ENCODE measurements around the gene GHITM.
A peak's percentile ranks its signal among the peaks of the same experiment; 100 is the strongest.
"Not testable (repeated sequence)": the region's sequence is repeated elsewhere in the genome, so short reads cannot be mapped to it uniquely, and the experiment has no call there.

Gene GHITM

GRCh38 chr10:84148006-84148597 is 8.8 kb downstream of the GHITM start:
- not testable (repeated sequence) for DNase-seq

- no peak for DNase-seq
These were observed 10.5 kb downstream of the GHITM start for GRCh38 chr10:84149854-84150253.

DNA sequence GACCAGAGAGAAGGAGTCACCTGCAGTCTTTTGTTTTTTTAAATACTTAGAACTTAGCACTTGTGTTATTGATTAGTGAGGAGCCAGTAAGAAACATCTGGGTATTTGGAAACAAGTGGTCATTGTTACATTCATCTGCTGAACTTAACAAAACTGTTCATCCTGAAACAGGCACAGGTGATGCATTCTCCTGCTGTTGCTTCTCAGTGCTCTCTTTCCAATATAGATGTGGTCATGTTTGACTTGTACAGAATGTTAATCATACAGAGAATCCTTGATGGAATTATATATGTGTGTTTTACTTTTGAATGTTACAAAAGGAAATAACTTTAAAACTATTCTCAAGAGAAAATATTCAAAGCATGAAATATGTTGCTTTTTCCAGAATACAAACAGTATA is 13.5 kb downstream of the GHITM start:
- no peak for DNase-seq

DNA sequence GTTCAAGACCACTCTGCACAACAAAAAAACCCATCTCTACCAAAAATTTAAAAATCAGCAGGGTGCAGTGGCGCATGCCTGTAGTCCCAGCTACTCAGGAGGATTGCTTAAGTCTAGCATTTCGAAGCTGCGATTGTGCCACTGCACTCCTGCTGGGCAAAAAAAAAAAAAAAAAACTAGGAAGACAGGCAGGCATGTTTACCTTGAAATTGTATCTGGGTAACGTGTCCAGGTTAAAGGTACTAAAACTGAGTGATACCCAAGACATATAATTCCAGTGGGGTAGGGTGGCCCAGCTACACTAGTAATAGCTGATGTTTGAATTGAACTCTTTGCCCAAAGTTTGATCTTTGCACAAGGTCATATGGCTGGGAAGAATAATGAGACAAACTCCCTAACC is 16.2 kb downstream of the GHITM start:
- DNase-seq = no peak

DNA sequence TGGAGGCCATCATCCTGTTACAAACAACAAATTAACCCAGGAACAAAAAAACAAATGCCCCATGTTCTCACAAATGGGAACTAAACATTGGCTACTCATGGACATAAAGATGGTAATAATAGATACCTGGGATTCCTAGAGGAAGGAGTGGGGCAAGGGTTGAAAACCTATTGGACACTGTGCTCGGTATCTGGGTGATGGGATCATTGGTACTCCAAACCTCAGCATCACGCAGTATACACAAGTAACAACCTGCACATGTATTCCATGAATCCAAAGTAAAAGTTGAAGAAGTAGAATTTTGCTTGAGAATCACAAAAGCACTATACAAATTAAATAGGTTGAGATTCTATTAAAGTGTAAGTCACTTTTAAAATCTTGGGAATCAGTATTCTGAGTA is 16.7 kb downstream of the GHITM start:
- no peak for DNase-seq

DNA sequence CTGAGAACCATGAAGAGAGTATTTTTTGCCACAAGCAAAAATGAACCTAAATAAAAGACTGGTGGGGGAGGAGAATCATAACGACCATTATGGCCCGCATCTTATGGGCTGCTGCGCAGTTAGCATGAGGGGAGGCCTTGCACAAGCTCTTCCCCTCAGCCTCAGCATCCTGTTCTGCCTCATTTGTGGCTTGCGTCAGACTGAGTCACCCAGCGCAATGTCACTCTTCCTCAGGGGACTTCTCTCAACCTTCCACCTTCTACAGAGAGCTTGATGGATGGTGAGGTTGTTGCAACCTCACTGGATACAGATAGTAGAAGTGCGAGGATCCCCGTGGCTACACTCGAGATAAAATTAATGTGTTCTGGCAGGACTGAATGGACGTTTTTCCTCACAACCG is 17.5 kb downstream of the GHITM start:
- DNase-seq = peak; percentile 72

- no peak for DNase-seq
These were observed 18.8 kb downstream of the GHITM start for GRCh38 chr10:84158061-84158460.

GRCh38 chr10:84158550-84158949 is 19.2 kb downstream of the GHITM start:
- DNase-seq = no peak

DNA sequence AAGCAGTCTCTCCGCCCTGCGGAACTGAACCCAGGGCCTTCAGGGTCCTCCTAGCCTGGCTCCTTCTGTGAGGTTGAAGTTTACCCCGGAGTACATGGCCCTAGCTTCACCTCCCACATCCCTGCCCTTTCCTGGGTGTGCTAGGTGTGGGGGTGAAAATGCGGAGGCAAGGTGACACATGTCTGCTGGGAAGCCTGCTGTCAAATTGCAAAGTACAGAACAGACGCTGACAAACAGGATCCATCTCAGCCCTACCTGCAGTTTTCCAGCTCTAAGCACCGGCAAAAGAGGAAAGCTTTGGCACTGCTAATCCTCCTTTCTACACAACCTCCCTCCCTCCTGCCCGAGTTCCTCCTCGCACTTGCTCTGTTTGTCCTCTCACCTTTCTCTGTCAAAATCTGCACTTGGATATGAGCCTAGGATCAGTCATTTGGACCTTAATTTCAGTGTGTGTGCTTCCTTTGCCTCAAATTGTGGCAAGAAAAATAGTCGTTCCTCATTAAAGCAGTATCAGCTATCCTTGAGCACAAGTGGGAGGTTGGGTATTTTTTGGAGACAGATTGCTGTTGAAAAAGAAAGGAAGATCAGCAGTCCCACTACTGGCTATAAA is 19.9 kb downstream of the GHITM start:
- no peak for DNase-seq

DNA sequence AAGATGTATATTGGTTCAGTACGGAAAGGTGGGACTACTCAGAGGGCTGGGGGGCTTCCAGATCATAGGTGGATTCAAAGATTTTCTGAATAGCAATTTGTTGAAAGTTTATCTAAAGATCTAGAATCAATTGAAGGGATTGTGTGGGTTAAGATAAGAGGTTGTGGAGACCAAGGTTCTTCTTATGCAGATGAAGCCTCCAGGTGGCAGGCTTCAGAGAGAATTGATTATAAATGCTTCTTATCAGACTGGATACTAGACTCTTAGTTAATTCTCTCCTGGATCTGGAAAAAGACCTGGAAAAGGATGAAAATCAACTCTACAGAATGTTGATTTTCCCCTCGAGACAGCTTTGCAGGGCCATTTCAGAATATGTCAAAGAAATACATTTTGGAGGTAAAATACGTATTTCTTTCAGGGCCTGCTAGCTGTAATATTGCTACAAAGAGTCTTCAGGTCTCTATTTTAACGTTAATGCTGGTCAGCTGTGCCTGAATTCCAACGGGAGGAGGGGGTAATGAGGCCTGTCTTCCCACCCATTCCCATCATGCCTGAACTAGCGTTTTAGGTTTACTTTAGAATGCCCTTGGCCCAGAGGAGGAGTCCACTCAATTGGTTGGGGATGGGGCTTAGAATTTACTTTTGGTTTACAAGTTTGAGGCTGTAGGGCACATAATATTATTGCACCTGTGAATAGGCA is 21.5 kb downstream of the GHITM start:
- DNase-seq = no peak

DNA sequence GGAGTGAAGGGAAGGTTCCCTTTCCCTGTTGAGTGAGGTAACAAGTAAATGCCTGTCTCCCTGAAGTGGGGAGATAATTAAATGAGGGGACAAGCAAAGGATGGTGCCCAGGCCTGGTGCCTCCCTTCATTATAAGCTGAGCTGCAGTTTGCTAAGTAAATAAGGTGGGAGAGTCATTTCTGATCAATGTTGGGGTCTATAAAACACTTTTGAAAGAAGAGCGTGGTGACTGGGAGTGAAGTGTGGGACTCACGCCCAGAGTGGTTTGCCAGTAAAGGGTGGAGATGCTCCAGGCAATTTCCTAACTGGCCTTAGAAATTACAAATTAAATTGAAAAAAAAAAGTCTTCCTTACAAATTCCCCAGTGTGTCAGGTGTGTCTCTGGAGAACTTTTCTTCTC is 24.7 kb downstream of the GHITM start:
- DNase-seq = no peak

DNA sequence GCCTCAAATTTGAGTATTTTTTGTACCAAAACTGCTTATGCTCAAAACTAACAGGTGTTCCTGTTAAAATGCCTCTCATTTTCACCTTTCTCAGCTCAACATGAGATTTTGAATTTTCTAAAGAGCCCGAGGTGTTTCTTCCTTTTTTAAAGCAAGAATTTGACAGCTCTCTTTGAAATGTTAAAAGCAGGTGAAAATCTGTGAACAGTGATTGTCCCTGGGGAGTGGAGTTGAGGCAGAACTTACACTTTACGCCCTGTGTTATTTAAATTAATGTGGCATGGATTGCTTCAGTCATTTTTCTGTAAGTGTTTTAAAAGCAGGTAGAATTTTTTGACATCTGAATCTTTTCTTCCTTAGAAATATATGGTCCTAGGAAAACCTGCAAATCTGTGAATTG is 25.1 kb downstream of the GHITM start:
- no peak for DNase-seq

DNA sequence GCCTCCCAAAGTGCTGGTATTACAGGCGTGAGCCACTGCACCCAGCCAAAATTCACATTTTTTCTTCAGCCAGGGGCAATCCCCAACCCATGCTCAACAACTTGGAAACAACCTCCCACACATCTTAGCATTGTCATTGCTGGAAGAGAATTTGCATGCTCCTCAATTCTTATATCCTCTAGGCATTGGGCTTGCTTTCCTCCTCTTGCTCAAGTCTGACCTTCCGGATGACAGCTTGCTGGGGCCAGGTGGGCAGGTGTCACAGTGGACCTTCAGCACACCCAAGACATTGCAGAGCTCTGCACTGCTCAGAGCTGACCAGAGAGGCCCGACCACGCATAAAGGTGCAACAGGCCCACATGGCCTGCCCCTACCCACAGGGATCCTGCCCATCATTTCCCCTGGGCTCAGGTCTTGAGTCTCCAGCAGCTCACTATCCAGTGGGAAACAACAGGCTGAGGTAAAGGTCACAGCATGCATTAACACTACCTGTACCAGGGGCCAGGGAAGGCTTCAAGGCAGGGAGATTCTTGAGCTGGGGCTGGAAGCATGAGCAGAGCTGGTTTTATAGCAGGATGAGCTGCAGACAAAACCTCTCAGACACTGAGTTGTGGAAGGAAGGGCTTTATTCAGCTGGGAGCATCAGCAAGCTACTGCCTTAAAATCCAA is 27.4 kb downstream of the GHITM start:
- DNase-seq = no peak

GRCh38 chr10:84167289-84167653 is 28.0 kb downstream of the GHITM start:
- DNase-seq = not testable (repeated sequence)

- not testable (repeated sequence) for DNase-seq
These were observed 29.1 kb downstream of the GHITM start for GRCh38 chr10:84168382-84168781.

GRCh38 chr10:84171237-84171636 is 31.9 kb downstream of the GHITM start:
- not testable (repeated sequence) for DNase-seq

GRCh38 chr10:84171700-84172466 is 32.6 kb downstream of the GHITM start:
- DNase-seq = not testable (repeated sequence)

DNA sequence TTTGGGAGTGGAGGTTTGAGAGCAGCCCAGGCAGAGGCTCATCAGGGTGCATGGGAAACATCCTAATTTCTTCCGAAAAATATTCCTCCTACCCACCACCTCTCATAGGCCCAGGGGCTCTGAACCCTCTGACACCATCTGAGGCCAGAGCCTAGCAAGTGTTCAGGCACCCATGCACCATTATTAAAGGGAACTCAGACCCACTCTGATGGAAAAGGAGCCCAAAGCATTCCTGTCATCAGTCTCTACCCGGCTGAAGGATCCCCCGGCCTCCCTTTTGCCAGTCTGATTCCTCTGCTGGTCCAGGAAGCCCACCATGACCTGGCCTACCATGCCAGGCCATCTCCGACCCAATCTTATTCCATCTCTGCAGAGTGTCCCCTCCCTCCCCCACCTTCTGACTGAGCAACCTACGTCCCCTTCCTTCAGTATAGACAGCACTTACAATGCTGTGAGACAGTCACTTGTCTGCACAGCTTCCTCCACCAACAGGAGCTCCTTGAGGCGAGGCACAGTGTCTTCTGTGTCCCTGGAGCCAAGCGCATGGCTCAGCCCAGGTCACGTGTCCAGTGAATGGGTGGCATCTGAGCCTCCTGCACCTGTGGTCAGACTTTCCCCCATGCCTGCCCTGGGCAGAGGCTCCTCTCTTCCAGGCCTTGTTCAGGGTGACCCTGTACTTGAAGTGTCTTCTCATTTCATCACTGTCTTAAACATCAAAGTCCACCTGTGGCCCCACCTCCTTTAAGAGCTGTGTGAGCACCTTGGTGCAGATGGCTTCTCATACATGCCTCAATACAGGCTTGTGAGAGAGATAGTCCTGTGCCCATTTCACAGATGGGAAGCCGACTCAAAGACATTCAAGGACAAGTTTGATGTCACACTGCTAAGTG is 33.4 kb downstream of the GHITM start:
- DNase-seq = no peak

DNA sequence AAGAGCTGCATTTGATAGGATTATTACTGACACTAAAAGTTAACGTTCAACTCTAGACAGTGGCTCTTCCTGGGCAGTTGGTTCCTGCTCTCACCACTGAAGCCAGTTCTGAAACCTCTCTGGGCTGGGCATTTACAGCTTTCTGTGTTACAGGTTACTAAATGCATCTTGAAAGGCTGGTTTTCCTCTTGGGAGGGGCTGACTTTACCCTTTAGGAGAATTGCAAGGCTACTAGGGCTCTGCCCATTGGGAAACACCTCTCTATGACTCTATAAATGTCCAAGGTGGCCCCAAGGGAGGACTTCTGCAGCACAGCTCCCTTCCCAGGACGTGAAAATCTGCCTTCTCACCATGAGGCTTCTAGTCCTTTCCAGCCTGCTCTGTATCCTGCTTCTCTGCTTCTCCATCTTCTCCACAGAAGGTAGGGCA is 34.2 kb downstream of the GHITM start, which contains the start of gene GPR15LG:
TSS of gene GPR15LG (plus strand) at position 301 of the 429 bp plus-strand sequence. CDS start at position 352, 51 bp downstream.
- no peak for DNase-seq

- no peak for DNase-seq
These were observed 36.1 kb downstream of the GHITM start for GRCh38 chr10:84175436-84175835.

GRCh38 chr10:84176351-84176750 is 37.0 kb downstream of the GHITM start:
- DNase-seq = no peak
